ENCODE data around the gene SNX25.

GRCh38 chr4:185213877-185214276, 4.5 kb downstream of the SNX25 start:
- no peak for TF ChIP-seq CTCF (IDR thresholded peaks at IDR 0.05)
- no peak for TF ChIP-seq POLR2A (IDR thresholded peaks at IDR 0.05)

Data from Peyer's patch (tissue), 4 donors.